GM18498 (cell line): ENCODE measurements around the gene KHSRP.

ENCODE experiments used
- ATAC-seq: cut with Tn5 transposase; IDR thresholded peaks from one replicate; pipeline ENCODE4 v1.9.1; 2021; ENCODE audit warnings: mild to moderate bottlenecking, moderate library complexity; ENCODE audit not compliant: unreplicated experiment

KHSRP gene, protein sequence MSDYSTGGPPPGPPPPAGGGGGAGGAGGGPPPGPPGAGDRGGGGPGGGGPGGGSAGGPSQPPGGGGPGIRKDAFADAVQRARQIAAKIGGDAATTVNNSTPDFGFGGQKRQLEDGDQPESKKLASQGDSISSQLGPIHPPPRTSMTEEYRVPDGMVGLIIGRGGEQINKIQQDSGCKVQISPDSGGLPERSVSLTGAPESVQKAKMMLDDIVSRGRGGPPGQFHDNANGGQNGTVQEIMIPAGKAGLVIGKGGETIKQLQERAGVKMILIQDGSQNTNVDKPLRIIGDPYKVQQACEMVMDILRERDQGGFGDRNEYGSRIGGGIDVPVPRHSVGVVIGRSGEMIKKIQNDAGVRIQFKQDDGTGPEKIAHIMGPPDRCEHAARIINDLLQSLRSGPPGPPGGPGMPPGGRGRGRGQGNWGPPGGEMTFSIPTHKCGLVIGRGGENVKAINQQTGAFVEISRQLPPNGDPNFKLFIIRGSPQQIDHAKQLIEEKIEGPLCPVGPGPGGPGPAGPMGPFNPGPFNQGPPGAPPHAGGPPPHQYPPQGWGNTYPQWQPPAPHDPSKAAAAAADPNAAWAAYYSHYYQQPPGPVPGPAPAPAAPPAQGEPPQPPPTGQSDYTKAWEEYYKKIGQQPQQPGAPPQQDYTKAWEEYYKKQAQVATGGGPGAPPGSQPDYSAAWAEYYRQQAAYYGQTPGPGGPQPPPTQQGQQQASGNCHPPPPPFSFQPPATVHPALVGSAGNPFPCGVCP

DNA sequence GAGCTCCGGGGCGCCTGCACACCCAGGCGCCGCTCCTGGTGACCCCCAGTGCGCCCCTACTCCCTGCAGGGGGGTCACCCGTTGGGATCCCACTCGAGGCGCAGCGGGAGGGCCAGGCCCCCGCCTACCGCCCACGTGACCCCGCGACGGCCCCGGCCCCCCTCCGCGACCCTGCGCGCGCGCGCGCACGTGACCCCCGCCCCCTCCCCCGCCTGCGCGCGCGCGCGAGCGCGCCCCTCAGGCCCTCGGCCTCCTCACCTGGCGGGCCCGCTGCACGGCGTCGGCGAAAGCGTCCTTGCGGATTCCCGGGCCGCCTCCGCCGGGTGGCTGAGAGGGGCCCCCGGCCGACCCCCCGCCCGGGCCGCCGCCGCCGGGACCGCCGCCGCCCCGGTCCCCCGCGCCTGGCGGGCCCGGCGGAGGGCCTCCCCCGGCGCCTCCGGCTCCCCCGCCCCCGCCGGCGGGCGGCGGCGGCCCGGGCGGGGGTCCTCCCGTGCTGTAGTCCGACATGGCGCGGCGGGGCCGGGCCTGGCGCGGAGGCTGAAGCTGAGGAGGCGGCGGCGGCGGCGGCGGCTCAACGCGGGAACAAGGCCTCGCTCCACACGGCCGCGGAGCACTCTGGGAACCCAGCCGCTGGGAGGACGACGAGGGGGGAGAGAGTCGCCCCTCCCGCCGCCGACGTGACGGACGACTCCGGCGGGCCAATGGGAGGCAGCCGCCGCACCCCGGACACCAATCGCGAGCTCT, at the start of gene KHSRP:
Gene KHSRP (minus strand): TSS at position 617 of the 744 bp plus-strand sequence. CDS start 110 bp downstream, at position 507.
- peak; percentile 2 for ATAC-seq

DNA sequence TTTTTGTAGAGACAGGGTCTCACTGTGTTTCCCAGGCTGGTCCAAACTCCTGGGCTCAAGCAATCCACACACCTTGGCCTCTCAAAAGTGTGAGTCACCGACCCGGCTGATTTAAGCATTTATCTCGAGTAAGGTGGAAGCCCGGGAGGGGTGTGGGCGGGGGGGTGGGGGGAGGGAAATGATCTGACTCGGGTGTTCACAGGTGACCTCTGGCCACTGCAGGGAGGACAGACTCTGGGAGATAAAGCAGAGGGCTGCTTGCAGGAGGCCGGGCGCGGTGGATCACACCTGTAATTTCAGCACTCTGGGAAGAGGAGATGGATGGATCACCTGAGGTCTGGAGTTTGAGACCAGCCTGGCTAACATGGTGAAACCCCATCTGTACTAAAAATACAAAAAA, 49.0 kb upstream of the KHSRP start:
- no peak for ATAC-seq

DNA sequence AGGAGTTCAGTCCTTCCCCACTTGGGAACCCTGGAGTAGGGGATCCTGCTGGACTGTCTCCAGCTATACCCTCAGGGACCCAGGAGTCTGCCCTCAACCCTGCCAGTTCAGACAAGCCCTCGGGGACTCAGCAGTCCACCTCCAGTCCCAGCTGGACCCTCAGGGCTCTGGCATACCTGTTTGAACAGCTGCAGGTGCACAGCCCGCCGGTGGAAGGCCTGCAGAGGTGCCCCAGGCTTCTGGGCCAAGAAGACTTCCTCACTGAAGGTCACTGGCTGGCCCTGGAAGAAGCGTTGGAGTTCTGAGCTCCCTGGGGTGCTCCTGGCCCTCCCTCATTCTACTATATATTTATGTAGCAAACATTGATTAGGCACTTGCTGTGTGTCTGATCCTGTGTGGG, 48.1 kb upstream of the KHSRP start:
- no peak for ATAC-seq

DNA sequence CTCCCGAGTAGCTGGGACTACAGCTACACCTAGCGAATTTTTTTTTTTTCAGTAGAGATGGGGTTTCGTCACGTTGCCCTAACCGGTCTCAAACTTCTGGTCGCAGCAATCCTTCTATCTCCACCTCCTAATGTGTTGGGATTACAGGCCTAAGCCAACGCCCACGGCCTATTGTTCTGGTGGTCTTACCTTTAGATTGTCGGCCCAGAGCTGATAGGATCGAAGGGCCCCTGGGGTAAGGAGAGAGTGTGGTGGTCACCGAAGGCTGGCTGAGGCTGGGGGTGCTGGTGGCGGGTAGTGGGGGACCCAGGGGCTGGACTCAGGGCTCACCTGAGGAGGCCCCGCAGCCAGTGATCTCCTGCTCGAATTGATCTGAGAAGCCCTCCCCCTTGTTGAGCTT, 46.5 kb upstream of the KHSRP start:
- no peak for ATAC-seq

DNA sequence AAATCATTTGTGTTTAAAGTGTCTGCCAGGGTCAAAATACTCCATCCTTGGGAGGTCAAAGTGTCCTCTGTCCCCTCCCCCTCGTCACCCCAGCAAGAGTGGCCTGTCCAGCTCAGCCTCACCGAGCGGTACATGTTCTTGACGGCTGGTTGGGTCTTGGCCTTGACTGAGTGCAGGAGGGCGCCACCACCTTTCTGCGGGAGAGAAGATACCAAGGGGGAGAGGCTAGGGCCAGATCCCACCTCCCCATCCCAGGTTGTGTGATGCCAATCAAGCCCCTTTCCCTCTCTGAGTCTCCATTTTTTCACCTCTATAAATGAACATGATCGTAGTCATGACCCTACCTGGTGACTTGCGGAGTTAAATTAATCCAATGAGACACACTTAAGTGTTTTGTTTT, 45.6 kb upstream of the KHSRP start:
- ATAC-seq, result no peak

DNA sequence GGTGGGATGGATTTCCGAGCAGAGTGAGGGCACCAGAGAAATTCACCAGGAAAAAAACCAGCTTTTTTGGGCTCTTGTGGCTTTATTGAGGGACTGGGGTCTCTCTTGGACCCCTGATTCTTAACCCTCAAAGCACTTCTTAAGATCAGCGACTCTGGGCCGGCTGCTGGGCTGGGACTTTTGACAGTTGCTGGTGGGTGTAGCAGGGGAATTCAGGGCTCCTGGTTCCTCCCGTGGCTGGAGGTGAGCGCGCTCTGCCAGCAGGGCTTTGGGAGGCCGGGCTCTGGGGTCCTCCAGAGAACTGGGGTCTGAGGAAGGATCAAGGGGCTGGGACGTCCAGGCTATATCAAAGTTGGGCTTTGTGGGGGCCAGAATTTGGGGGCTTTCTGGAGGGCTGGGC, 42.8 kb upstream of the KHSRP start:
- ATAC-seq, result no peak

DNA sequence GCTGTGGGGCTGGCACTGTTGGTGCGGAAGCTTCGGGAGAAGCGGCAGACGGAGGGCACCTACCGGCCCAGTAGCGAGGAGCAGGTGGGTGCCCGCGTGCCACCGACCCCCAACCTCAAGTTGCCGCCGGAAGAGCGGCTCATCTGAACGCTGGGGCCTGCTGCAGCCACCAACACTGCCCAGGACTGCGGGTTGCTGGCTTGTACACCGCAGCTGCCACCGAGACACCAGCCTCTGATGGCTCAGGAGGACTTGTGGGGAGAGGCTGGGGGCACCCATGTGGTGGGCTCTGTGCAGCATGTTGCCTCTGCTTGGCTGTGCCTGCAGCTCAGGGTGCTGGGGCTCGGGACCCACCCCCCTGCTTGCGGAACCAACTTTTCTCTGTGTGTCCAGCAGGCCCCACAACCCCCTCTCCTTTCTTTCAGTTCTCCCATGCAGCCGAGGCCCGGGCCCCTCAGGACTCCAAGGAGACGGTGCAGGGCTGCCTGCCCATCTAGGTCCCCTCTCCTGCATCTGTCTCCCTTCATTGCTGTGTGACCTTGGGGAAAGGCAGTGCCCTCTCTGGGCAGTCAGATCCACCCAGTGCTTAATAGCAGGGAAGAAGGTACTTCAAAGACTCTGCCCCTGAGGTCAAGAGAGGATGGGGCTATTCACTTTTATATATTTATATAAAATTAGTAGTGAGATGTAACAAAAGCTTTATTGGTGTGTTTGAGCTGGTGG, 42.1 kb upstream of the KHSRP start:
- ATAC-seq, result no peak

DNA sequence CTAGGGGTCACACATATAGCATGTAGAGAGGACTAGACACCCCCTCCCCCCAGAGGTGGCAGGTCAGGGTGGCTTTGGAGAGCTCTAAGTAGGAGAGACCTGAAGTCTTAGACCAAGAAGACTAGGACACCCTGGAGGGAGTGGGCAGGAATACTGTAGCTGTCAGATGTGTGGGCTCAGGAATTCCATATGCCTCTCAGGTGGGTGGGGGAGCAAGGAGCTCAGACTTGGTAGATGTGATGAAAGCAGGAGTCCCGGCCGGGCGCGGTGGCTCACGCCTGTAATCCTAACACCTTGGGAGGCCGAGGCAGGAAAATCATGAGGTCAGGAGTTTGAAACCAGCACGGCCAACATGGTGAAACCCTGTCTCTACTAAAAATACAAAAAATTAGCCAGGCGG, 41.1 kb upstream of the KHSRP start:
- no peak for ATAC-seq

DNA sequence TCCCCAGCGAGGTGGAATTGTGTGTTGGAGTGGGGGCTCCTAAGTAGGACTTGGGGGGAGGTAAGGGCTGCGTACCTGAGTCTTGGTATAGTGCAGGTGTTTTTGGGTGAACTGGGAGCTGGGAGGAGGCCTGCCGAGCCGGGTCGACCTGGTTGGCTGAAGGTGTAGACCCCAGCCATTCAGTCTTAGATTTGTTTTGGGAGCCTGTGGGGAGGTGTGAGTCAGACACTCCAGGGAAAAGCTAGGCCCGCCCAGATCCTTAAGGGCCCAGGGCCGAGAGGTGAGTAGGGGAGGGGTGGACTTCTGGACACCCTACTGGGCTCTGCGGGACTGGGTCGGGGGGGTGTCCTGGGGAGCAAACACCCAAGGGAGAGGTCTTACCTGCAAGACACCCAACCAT, 40.4 kb upstream of the KHSRP start:
- ATAC-seq, result no peak

DNA sequence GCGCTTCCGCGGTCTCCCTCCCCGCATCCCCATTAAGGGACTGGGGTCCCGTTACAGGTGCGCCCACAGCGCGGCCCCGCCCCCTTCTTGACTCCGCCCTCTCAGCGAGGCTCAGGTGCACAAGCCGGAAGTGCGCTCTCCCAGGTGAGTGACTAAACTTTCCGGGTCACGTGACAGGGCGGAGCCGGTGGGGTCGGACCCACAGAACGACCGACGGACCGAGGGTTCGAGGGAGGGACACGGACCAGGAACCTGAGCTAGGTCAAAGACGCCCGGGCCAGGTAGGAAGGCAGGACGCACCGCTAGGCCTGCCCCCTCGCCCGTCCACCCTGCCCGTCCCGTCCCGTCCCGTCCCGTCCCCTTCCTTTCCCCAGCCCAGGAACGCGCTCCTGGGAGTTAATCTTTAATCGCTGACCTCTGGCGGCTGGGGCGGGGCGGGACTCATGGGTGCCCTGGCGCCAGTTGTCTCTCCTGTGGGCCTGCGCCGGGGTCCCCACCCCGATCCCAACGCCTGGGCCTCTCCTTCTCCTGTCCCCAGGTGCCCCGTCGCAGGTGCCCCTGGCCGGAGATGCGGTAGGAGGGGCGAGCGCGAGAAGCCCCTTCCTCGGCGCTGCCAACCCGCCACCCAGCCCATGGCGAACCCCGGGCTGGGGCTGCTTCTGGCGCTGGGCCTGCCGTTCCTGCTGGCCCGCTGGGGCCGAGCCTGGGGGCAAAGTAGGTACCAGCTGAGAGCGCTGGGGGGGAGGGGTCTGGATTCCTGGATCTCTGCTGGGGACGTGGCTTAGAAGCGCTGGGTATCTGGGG, 39.7 kb upstream of the KHSRP start, which contains the start of gene CRB3:
Gene CRB3 (plus strand): TSS at position 202 of the 804 bp plus-strand sequence. CDS start 431 bp downstream, at position 633.
- ATAC-seq, result no peak

DNA sequence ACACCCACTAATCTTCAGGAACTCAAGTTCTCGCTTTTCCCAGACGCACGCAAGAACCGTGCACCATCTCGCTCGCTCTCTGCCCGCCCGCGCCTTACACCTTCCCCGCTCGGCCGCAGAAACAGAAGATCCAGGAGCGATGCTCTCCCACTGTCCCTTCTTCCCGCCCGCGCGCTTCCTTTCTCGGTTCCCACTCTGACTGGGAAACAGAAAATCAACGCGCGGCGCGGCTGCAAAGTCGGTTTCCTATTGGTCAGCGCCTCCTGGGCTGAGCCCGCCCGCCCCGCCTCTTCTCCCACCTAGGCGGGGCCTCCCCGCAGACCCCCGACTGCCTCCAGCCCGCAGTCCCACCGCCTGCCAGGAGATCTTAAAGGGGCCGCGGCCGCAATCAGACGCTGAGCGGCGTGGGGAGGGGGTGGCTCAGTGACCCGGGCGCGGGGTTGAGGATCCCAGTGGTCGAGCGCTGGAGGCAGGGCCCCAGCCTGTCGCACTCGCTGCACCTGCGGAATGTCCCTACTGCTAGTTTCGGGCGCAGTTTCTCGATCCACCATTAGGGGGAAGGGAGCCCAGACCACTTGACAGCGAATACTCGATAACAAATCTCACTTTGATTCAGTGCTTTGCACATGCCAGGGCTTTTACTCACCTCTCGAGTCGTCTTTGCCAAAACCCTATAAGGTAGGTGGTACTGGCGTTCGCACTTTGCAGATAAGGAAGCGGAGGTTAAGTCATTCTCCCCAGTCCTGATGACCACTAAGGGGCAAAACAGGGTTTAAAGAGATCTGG, 35.7 kb upstream of the KHSRP start:
- peak; percentile 76 for ATAC-seq

DNA sequence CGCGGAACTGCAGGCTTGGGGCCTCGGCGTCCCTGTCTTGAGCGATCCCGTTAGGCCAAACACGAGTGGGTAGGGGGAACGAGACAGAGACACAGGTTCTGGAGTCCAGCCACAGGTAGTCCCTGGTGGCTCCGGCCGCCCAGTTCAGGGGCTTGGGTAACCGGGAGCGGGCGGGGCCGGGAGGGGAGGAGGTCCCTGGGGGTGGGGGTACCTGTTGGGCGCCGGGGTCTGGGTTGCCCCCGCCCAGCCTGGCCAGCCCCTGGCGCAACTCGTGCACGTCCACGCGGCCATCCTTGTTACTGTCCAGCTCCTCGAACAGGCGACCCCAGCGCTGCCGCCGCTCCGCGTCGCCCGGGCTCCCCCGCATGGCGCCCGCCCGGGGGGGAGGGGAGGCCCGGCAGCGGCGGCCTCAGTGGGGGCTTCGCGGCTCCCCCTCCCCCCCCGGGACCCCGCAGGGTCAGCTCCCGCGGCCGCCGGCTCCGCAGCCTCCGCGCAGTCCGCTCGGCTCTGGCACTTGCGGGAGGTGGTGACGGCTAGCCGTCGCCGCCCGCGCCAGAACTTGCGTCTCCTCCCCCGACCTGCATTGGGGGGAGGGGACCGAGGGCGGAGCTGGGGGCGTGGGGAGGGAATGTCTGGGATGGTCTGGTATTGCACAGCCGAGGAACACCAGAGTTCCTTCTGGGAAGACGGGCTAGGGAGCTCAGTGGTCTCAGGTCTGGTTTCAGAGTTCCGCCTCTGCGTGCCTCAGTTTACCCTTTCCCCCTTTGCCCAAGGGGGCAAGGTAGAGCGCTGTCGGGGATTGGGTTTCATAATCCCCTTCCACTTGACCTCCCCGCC, 34.9 kb upstream of the KHSRP start, which contains the start of gene SLC25A23:
Gene SLC25A23 (minus strand): TSS at position 531 of the 837 bp plus-strand sequence. CDS start 164 bp downstream, at position 367.
- ATAC-seq, result peak; percentile 47

DNA sequence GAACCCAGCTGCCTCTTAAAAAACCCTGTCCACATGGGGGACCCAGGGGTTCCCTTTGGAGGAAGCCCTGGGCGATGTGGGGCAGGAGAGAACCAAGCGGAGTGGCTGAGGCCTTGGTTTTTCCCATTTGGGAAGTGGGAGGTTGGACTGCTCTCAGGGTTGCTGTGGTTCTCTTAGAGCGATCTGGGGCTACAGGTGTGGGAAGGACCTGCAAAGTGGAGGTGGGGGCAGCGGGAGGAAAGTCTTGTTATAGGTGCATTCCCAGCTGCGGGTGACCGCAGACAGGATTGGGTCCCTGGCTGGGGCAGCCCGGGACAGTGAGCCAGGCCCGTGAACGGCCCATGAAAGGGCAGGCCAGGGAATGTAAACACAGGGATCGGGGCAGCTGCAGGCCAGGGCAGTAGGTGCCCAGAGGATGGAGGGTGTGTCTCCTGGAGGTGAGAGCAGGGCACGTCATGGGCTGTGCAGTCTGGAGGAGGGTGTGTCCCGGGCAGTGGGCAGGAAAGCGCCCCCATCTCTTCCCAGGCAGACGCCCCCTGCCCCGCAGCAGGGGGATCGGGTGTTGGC, 34.2 kb upstream of the KHSRP start:
- ATAC-seq, result no peak

DNA sequence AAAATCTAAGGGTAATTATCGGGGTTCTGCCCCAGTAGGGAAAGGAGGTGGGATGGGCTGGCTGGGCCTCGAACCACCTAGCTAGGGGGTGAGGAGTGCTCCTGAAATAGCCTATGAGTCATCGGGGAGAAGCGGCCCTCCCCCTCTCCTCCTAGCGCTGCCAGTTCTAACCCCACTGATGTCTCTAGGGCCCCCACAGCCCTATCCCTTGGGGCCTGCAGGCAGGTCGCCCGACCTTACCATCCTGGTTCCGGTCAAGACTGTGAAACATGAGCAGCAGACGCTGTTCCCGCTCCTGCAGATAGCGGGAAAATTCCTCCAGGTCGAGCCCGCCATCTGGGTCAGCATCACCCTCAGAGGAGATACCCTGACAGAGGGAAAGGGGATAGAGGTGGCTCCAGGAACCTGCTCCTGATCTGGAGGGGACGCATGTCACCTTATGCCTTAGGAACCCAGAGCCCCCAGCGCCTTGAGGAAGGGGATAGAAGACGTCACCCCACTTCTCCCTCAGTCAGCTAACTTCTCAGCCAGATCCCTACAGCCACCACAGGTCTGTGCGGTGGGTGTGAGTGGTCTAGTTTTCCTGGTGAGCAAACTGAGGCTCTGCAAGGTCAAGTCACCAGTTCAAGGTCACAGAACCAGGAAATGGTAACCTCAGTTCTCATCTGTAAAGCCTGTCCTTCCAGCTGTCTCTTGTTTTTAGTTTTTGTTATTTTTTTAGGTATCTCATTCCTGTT, 33.5 kb upstream of the KHSRP start:
- ATAC-seq, result no peak

DNA sequence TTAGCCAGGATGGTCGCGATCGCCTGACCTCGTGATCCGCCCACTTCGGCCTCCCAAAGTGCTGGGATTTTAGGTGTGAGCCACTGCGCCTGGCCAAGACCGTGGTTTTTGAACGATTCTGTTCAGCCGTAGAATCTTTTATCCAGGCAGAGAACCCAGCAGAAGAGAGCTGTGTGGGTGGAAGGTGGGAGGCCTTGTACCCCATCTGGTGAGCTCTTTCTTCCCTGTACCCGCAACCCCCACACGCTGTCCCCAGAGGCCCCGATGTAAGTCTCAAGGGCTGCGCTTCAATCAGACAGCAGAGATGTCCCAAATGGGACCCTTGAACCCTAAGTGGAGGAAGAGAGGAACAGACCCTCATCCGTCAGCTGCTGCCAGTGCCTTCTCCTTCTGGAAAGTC, 31.3 kb upstream of the KHSRP start:
- no peak for ATAC-seq

DNA sequence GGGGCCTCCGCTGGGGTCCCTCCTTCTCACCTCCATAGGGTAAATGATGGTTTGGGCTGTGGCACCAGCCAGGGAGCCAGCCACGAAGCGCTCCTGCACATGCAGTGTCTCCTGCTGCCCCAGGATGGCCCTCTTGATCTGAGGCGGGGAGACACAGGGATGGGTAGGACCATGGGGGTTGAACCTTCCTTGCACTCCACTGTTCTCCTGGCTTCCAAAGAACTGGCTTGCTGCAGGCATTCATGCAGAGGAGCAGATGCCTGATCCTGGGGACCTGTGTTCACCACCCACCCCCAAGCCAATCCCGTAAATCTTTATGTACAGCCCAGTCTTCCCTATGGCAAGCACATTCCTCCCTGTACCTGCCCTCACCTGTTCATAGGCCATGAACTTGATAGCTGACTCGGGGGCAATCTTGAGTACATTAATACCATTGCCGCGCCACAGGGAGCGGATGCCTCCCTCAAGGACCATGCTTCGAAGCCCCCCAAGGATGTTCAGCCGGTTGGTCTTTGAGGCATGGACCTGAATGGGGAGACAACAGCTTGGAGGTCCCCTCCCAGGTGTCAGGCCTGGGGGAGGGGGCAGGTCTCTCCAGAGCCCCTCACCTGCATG, 29.4 kb upstream of the KHSRP start:
- ATAC-seq, result no peak

DNA sequence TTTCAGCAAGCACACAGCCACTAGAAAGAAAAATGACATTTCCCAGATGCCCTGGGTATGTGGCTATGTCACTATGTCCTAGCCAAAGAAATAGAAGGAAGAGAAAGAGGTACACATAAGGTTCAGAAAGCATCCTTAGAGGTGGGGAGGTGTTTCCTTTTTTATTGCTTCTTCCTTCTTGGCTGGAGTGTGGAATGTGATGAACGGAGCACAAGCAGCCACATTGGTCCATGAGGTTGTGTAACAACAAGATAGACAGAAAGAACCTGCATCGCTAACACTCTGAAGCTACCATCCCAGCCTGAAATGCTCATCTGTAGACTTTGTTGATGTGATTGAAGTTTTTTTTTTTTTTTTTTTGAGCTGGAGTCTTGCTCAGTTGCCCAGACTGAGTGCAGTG, 28.3 kb upstream of the KHSRP start:
- ATAC-seq, result no peak
